GM23338 (cell line): Measurements from ENCODE around the gene MAGI1.

Experiments used
- EZH2 ChIP-seq: fragments of 200-600 bp; sonication (generic); IDR thresholded peaks from one replicate; pipeline ENCODE4 v1.8.0; 2017; ENCODE audit warnings: antibody characterized with exemption, mild to moderate bottlenecking, low read depth; ENCODE audit not compliant: unreplicated experiment
- EZH2phosphoT487 ChIP-seq: fragments of 200-600 bp; sonication (generic); IDR thresholded peaks from one replicate; pipeline ENCODE4 v1.8.1; 2018; ENCODE audit warnings: antibody characterized with exemption; ENCODE audit not compliant: unreplicated experiment
- NANOG ChIP-seq: IDR thresholded peaks from 2 replicates; pipeline ENCODE4 v1.6.1; 2016; ENCODE audit warnings: antibody characterized with exemption, borderline replicate concordance
- POLR2AphosphoS5 ChIP-seq: IDR thresholded peaks from 2 replicates; pipeline ENCODE4 v1.6.1; 2016; ENCODE audit warnings: antibody characterized with exemption, low read depth
- ZNF331 ChIP-seq: fragments of 250-450 bp; sonication (Bioruptor Pico); IDR thresholded peaks from 2 replicates; pipeline ENCODE4 v1.5.0; 2020; ENCODE audit warnings: low read depth, mild to moderate bottlenecking, moderate library complexity
- TF ChIP-seq, protein P1 (sequence below), 2 experiments: fragments of 200-600 bp in 1 of 2; sonication (generic) in 1 of 2; conservative IDR thresholded peaks; 2 replicates each; pipeline versions ENCODE4 v1.5.1 to v1.6.1; 2016 to 2017; ENCODE audit warnings: antibody characterized with exemption in 2 of 2, low read depth in 2 of 2, mild to moderate bottlenecking in 2 of 2, moderate library complexity in 1 of 2
- TF ChIP-seq, protein P2 (sequence below): IDR thresholded peaks from one replicate; pipeline ENCODE4 v1.6.1; 2018; ENCODE audit warnings: antibody characterized with exemption; ENCODE audit not compliant: unreplicated experiment
- TF ChIP-seq, protein P3 (sequence below): IDR thresholded peaks from 2 replicates; pipeline ENCODE4 v1.6.1; 2016; ENCODE audit warnings: antibody characterized with exemption

DNA sequence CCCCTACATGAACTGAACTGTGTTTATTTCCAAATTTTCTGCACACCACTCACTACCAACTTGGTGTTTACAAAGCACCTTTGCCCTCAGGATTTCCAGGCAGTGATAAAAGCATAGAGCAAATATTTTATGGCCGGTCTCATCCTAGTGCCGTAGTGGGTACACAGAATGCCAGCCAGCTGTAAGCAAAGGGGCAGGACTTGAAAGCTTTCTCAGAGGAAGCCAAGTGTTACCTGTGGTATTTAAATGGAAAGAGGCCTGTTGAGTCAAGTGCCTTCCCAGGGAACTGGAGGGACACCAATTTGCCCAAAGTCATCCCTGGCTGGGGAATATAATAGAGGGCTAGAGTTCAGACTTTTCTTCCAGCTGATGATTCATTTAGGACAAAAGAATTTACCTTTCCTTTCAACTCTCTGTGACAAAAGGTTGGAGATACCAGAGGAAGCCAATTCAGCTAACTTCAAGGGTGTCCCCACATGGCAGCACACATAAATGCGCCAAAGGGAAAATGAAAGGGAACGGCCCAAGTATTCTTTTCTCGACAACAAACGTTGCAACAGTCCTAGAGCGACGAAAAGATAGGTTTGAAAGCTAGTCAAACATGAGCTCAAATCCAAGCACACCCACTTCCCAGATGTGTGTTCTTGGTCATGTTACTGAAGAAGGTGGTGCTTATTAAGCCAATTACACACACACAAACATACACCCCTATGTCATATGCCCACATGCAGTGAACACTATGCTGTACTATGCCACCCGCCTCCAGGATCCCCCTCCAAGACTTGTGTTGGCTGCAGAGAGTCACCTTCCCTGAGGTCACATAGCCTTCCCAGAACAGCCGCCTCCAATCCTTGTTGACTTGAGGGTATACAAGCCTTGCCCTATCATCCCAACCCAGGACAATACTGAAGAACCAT lies 27.7 kb downstream of the MAGI1 start:
- TF ChIP-seq, protein P1, sequence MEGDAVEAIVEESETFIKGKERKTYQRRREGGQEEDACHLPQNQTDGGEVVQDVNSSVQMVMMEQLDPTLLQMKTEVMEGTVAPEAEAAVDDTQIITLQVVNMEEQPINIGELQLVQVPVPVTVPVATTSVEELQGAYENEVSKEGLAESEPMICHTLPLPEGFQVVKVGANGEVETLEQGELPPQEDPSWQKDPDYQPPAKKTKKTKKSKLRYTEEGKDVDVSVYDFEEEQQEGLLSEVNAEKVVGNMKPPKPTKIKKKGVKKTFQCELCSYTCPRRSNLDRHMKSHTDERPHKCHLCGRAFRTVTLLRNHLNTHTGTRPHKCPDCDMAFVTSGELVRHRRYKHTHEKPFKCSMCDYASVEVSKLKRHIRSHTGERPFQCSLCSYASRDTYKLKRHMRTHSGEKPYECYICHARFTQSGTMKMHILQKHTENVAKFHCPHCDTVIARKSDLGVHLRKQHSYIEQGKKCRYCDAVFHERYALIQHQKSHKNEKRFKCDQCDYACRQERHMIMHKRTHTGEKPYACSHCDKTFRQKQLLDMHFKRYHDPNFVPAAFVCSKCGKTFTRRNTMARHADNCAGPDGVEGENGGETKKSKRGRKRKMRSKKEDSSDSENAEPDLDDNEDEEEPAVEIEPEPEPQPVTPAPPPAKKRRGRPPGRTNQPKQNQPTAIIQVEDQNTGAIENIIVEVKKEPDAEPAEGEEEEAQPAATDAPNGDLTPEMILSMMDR (conservative IDR thresholded peaks at IDR 0.05; ENCODE audit: low read depth in 2 of 2), result no peak
- TF ChIP-seq, protein P2, sequence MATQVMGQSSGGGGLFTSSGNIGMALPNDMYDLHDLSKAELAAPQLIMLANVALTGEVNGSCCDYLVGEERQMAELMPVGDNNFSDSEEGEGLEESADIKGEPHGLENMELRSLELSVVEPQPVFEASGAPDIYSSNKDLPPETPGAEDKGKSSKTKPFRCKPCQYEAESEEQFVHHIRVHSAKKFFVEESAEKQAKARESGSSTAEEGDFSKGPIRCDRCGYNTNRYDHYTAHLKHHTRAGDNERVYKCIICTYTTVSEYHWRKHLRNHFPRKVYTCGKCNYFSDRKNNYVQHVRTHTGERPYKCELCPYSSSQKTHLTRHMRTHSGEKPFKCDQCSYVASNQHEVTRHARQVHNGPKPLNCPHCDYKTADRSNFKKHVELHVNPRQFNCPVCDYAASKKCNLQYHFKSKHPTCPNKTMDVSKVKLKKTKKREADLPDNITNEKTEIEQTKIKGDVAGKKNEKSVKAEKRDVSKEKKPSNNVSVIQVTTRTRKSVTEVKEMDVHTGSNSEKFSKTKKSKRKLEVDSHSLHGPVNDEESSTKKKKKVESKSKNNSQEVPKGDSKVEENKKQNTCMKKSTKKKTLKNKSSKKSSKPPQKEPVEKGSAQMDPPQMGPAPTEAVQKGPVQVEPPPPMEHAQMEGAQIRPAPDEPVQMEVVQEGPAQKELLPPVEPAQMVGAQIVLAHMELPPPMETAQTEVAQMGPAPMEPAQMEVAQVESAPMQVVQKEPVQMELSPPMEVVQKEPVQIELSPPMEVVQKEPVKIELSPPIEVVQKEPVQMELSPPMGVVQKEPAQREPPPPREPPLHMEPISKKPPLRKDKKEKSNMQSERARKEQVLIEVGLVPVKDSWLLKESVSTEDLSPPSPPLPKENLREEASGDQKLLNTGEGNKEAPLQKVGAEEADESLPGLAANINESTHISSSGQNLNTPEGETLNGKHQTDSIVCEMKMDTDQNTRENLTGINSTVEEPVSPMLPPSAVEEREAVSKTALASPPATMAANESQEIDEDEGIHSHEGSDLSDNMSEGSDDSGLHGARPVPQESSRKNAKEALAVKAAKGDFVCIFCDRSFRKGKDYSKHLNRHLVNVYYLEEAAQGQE, result no peak
- TF ChIP-seq POLR2AphosphoS5 (no peak), EZH2phosphoT487 (no peak), EZH2 (no peak), NANOG (no peak), ZNF331 (CRISPR knock-in tag) (no peak)
- TF ChIP-seq, protein P3, sequence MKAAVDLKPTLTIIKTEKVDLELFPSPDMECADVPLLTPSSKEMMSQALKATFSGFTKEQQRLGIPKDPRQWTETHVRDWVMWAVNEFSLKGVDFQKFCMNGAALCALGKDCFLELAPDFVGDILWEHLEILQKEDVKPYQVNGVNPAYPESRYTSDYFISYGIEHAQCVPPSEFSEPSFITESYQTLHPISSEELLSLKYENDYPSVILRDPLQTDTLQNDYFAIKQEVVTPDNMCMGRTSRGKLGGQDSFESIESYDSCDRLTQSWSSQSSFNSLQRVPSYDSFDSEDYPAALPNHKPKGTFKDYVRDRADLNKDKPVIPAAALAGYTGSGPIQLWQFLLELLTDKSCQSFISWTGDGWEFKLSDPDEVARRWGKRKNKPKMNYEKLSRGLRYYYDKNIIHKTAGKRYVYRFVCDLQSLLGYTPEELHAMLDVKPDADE, result no peak
